SH-SY5Y (cell line): ENCODE results near the gene ZBTB47.

Source experiments
- GATA2 ChIP-seq: IDR thresholded peaks from 2 replicates; pipeline ENCODE4 v1.6.1; 2011; ENCODE audit warnings: mild to moderate bottlenecking, low read depth, low read length
- GATA3 ChIP-seq: IDR thresholded peaks from 2 replicates; pipeline ENCODE4 v1.6.1; 2011; ENCODE audit warnings: low read depth, mild to moderate bottlenecking, low read length, moderate library complexity

DNA sequence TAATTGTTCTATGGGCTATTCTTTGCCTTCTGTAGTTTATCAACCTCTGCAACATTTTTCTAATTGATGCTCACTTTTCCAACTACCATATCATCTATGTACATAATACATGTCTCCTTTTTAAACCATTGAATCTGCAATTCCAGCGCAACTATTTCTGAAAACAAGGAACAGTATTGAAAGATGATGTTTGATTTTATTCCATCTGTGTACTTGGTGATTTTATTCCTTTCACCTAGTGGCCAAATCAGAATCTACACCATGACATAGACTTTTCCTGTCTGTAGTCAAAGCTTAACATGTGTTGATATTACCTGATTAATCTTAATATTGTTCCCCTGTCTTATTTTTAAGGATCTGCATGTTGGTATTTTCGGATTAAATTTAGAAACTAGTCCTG is 40.0 kb upstream of the ZBTB47 start:
- TF ChIP-seq GATA3 (no peak), GATA2 (no peak)
